HL-60/S4 (cell line): ENCODE measurements around the gene OLFM1.

Source experiments
- in situ Hi-C: fragments of 300-500 bp; cut with MboI; formaldehyde crosslinking; loops from 2 replicates; pipeline ENCODE4 v1.14.3; 2022; ENCODE audit warnings: low sequenced_read_pairs

OLFM1 gene

DNA sequence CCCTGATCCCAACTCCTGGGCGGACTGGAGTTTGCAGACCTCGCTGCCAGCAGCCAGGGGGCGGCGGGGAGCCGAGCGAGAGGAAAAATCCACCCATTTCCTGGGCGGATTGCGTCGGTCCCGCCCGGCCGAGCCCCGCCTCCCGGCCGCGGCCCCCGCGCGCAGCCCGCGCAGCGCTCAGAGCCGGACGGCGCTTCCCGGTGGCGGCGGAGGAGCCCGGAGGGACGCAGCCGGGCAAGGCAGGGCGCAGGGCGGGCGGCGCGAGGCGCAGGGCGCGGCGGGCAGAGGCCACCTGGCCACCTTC is at the start of gene OLFM1:
Gene OLFM1, plus strand, starts transcription at position 180 of the 304 bp plus-strand sequence. CDS start 322 bp downstream, outside the sequence.
- in situ Hi-C loops: loop anchor here (10.0 kb wide), 1 partner anchor 257 kb away; no protein-coding TSS in a partner anchor

- in situ Hi-C loops: no loop called here
Measured at GRCh38 chr9:135038331-135038730, 49.1 kb upstream of the OLFM1 start.

DNA sequence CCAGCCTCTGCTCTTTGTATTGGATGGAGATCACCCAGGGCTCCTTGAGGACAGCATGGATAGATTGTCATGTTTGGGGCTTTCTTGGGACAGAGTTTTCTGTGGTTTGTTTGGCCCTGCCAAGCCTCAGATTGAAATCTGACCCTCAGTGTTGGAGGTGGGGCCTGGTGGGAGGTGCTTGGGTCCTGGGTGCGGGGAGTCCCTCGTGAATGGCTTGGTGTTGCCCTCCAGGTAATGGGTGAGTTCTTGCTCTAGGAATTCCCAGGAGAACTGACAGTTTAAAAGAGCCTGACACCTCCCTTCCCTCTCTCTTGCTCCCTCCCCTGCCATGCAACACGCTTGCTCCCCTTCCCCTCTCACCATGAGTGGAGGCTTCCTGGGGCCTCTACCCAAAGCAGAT is 48.6 kb upstream of the OLFM1 start:
- in situ Hi-C loops: no loop called here

GRCh38 chr9:135039266-135039870 is 48.1 kb upstream of the OLFM1 start:
- in situ Hi-C loops: no loop called here

GRCh38 chr9:135039916-135040645 is 47.4 kb upstream of the OLFM1 start:
- in situ Hi-C loops: no loop called here

- in situ Hi-C loops: no loop called here
Measured at GRCh38 chr9:135040892-135041291, 46.6 kb upstream of the OLFM1 start.

DNA sequence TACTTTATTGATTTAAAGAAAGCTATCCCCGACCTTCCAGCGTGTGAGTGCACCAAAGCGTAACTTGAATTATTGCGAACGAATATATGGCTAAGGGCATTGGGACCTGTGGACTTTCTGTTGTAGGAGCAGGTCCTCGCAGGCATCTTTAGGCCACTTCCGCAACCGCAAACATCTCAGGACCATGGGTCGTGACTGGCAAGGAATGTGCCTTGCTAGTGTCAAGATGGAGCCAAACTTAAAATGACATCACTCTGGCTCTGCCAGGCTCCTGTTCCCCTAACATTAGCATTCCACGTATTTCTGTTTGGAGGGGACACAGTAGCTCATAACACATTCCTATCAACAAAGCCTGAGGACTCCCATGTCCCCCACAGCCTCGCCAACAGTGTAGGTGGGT is 44.1 kb upstream of the OLFM1 start:
- in situ Hi-C loops: no loop called here

GRCh38 chr9:135045264-135045927 is 42.1 kb upstream of the OLFM1 start:
- in situ Hi-C loops: no loop called here

DNA sequence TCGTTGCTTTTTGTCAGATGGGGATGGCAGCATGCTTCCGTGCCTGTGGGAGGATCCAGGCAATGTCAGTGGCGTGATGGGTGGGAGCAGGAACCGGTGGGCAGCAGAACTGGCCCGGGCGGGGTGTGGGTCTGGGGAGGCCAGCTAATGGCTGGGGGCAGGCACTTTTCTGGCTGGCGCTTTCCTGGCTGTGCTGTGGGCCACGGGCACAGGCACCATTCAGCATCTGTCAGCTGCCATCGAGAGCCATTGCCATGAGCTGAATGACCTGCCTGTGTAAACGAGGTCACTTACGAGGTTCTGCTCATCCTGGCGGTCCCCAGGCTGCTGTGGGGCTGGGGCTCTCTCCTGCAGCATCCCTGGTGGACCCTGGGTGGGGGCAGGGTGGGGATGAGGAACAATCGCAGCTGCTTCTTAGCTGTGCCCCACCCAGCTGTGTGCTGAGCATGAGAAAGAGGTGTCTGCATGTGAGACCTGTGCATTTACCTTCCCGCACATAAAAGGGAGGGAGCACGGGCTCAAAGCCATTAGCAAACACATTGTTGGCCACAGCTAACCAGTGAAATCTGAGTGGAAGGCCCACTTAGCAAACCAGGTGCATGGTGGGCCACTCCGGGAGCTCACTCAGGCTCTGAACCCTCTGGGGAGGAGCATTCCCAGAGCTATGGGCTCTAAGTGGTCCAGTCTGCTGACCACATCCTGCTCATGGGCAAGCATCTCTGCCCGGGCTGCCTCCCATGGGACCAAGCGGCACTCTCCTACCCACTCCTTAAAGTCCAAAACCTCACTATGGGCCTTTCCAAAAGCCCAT is 41.3 kb upstream of the OLFM1 start:
- in situ Hi-C loops: no loop called here

GRCh38 chr9:135046739-135047350 is 40.6 kb upstream of the OLFM1 start:
- in situ Hi-C loops: no loop called here

DNA sequence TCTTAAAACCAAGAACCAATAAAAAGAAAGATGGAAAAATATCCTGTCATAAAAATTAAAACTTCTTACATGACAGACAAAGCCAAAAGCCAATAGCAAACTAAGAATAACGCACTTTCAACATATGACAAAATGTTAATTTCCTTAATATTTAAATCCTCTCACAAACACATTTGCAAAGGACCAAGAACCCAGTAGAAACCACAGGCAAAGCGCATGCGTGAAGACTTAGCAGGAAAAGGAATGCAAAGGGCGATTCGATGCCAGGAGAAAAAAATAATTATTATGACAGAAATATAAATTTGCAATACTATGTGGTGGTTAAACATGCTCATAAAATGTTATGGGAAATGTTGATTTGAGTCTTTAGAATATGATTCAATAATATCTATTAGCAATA is 39.9 kb upstream of the OLFM1 start:
- in situ Hi-C loops: no loop called here

DNA sequence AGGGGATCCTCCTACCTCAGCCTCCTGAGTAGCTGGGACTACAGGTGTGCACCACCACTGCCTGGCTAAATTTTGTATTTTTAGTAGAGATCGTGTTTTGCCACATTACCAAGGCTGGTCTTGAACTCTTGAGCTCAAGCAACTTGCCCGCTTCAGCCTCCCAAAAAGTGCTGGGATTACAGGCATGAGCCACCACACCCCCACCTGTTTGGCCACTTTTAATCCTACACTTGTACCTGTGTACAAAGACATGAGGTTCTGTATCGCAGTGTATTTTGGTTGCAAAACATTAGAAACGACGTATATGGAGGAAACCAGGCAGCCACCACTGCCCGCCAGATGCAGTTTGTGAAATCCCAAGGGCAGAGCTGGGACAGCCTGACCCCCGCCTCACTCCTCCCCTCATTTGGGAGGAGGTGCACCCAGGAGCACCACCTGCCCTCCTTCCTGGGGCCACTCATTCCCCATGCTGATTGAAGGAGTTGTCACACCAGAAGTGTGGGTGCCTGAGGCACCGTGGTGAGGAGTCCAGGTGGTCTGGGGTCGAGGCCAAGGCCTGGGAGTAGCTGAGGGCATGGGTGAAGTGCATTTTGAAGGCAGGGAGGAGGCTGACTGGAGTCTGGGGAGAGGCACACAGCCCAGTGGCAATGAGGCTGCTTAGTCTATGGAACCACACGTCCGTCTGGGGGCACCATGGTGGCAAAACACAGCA is 39.3 kb upstream of the OLFM1 start:
- in situ Hi-C loops: no loop called here

DNA sequence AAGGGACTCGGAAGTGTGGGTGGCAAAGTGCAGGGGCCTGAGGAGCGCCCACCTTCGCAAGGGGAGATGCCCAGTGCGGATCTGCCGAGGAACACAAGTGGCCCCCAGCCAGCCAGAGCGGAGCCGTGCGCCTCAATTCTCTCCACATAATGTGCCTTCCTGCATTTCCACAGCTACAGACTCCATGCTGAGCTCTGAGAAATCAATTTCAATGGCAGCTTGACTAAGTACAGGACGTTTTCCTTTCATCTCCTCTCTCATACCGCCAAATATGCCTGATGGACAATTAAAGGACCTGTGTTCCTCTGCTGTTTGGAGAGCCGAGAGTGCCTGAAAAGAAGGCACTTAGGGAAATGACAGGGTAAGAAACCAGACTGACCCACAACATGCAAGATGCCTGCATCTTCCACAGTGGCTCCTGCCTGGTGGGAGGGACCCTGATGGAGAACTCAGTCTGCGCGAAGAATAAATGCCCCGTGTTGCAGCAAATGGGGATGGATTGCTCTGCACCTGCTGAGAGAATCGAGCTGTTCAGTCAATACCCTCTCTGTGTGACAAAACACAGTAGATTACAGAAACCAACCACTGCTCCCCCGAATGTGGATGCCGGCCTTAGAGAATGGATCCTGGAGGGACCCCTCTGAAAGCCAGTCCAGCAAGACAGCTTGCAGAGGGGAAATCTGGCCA is 38.6 kb upstream of the OLFM1 start:
- in situ Hi-C loops: no loop called here

GRCh38 chr9:135049460-135049859 is 38.0 kb upstream of the OLFM1 start:
- in situ Hi-C loops: no loop called here

- in situ Hi-C loops: no loop called here
Measured at GRCh38 chr9:135050072-135050990, 37.1 kb upstream of the OLFM1 start.

DNA sequence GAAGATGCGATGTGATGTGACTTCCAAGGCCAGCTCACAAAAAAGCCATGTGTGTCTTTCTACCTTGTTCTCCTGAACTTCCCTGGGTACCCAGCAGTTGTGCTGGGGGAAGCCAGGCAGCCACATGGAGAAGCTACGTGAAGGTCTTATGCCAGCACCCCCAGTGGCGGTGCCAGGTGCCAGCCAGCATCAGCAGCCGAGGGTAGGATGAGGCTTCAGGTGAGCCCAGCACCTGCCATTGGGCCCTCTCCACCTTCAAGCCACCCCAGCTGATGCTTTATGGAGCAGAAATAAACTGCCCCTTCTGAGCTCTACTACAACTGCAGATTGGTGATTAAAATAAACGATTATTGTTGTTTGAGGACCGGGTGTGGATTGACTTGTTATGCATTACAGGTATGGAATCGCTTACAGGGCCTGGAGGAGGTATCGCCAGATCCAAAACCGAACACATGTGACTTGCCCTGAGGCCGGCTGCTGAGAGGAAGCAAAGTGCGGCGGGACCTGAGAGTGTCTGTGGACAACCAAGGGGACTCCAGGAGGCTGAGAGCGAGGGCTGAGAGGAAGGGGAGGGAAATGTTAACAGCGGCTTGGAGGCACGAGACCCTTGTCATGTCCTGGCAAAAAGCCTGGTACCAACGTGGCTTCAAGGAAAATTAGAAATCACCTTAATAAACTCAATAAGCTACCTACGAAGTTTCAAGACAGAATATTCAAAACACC is 36.0 kb upstream of the OLFM1 start:
- in situ Hi-C loops: no loop called here

GRCh38 chr9:135053133-135053532 is 34.3 kb upstream of the OLFM1 start:
- in situ Hi-C loops: no loop called here

DNA sequence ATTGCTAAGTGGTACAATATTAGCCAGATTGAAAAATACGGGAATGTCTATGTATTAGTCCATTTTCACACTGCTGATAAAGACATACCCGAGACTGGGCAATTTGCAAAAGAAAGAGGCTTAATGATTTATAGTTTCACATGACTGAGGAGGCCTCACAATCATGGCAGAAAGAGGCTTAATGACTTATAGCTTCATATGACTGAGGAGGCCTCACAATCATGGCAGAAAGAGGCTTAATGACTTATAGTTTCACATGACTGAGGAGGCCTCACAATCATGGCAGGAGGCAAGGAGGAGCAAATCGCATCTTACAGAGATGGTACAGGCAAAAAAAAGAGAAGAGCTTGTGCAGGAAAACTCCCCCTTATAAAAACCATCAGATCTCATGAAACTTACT is 32.3 kb upstream of the OLFM1 start:
- in situ Hi-C loops: no loop called here
